ENCODE results near the gene TBX21.

DNA sequence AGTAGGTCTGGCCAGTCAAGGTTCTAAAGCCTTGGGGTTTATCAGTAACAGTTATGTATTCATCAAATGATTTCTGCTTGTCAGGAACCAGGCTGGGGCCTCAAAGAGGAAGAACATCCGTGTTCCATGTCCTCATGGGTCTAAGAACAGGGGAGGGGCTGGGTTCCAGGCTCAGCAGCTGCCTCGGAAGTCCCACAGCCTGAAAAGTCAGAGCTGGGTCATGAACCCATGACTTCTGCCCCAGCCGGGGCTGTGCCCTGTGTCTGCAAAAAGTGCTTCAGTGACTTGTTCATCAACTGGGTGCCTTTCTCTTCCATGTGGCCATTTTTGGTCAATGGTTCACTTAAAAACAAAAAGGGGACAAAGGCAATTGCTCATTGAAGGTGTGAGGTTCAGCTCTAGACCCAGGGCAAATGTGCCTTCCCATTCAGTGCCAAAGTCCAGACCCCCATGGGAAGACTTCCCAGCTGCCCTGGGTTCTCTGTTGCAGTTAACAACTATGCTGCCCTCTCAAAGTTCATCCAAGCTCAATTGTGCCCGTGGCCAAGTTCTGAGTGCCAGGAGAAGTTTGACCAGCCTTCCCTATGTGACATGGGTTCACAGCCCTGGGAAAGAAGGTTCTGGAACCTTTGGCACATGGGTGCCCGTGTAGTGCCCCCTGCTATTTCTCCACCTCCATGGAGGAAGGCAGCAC is 20.6 kb upstream of the TBX21 start:
- TF ChIP-seq, protein P1, sequence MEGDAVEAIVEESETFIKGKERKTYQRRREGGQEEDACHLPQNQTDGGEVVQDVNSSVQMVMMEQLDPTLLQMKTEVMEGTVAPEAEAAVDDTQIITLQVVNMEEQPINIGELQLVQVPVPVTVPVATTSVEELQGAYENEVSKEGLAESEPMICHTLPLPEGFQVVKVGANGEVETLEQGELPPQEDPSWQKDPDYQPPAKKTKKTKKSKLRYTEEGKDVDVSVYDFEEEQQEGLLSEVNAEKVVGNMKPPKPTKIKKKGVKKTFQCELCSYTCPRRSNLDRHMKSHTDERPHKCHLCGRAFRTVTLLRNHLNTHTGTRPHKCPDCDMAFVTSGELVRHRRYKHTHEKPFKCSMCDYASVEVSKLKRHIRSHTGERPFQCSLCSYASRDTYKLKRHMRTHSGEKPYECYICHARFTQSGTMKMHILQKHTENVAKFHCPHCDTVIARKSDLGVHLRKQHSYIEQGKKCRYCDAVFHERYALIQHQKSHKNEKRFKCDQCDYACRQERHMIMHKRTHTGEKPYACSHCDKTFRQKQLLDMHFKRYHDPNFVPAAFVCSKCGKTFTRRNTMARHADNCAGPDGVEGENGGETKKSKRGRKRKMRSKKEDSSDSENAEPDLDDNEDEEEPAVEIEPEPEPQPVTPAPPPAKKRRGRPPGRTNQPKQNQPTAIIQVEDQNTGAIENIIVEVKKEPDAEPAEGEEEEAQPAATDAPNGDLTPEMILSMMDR (conservative IDR thresholded peaks at IDR 0.05; ENCODE audit: low read depth in 2 of 2): no peak
- TF ChIP-seq CREB1 (CRISPR knock-in tag; IDR thresholded peaks at IDR 0.05; ENCODE audit: low read depth) (no peak), EZH2 (IDR thresholded peaks at IDR 0.05; ENCODE audit: low read depth, unreplicated experiment) (no peak), EZH2phosphoT487 (IDR thresholded peaks at IDR 0.05; ENCODE audit: unreplicated experiment) (no peak), POLR2AphosphoS5 (IDR thresholded peaks at IDR 0.05; ENCODE audit: low read depth) (no peak), JUNB (IDR thresholded peaks at IDR 0.05; ENCODE audit: unreplicated experiment) (no peak), NANOG (IDR thresholded peaks at IDR 0.05; ENCODE audit: borderline replicate concordance) (no peak), ZNF114 (CRISPR knock-in tag; IDR thresholded peaks at IDR 0.05) (no peak)
- TF ChIP-seq, protein P2, sequence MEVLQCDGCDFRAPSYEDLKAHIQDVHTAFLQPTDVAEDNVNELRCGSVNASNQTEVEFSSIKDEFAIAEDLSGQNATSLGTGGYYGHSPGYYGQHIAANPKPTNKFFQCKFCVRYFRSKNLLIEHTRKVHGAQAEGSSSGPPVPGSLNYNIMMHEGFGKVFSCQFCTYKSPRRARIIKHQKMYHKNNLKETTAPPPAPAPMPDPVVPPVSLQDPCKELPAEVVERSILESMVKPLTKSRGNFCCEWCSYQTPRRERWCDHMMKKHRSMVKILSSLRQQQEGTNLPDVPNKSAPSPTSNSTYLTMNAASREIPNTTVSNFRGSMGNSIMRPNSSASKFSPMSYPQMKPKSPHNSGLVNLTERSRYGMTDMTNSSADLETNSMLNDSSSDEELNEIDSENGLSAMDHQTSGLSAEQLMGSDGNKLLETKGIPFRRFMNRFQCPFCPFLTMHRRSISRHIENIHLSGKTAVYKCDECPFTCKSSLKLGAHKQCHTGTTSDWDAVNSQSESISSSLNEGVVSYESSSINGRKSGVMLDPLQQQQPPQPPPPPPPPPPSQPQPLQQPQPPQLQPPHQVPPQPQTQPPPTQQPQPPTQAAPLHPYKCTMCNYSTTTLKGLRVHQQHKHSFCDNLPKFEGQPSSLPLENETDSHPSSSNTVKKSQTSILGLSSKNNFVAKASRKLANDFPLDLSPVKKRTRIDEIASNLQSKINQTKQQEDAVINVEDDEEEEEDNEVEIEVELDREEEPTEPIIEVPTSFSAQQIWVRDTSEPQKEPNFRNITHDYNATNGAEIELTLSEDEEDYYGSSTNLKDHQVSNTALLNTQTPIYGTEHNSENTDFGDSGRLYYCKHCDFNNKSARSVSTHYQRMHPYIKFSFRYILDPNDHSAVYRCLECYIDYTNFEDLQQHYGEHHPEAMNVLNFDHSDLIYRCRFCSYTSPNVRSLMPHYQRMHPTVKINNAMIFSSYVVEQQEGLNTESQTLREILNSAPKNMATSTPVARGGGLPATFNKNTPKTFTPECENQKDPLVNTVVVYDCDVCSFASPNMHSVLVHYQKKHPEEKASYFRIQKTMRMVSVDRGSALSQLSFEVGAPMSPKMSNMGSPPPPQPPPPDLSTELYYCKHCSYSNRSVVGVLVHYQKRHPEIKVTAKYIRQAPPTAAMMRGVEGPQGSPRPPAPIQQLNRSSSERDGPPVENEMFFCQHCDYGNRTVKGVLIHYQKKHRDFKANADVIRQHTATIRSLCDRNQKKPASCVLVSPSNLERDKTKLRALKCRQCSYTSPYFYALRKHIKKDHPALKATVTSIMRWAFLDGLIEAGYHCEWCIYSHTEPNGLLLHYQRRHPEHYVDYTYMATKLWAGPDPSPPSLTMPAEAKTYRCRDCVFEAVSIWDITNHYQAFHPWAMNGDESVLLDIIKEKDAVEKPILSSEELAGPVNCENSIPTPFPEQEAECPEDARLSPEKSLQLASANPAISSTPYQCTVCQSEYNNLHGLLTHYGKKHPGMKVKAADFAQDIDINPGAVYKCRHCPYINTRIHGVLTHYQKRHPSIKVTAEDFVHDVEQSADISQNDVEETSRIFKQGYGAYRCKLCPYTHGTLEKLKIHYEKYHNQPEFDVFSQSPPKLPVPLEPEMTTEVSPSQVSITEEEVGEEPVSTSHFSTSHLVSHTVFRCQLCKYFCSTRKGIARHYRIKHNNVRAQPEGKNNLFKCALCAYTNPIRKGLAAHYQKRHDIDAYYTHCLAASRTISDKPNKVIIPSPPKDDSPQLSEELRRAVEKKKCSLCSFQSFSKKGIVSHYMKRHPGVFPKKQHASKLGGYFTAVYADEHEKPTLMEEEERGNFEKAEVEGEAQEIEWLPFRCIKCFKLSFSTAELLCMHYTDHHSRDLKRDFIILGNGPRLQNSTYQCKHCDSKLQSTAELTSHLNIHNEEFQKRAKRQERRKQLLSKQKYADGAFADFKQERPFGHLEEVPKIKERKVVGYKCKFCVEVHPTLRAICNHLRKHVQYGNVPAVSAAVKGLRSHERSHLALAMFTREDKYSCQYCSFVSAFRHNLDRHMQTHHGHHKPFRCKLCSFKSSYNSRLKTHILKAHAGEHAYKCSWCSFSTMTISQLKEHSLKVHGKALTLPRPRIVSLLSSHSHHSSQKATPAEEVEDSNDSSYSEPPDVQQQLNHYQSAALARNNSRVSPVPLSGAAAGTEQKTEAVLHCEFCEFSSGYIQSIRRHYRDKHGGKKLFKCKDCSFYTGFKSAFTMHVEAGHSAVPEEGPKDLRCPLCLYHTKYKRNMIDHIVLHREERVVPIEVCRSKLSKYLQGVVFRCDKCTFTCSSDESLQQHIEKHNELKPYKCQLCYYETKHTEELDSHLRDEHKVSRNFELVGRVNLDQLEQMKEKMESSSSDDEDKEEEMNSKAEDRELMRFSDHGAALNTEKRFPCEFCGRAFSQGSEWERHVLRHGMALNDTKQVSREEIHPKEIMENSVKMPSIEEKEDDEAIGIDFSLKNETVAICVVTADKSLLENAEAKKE (CRISPR knock-in tag; IDR thresholded peaks at IDR 0.05): no peak
- TF ChIP-seq, protein P3, sequence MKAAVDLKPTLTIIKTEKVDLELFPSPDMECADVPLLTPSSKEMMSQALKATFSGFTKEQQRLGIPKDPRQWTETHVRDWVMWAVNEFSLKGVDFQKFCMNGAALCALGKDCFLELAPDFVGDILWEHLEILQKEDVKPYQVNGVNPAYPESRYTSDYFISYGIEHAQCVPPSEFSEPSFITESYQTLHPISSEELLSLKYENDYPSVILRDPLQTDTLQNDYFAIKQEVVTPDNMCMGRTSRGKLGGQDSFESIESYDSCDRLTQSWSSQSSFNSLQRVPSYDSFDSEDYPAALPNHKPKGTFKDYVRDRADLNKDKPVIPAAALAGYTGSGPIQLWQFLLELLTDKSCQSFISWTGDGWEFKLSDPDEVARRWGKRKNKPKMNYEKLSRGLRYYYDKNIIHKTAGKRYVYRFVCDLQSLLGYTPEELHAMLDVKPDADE (IDR thresholded peaks at IDR 0.05): no peak
- TF ChIP-seq, protein P4, sequence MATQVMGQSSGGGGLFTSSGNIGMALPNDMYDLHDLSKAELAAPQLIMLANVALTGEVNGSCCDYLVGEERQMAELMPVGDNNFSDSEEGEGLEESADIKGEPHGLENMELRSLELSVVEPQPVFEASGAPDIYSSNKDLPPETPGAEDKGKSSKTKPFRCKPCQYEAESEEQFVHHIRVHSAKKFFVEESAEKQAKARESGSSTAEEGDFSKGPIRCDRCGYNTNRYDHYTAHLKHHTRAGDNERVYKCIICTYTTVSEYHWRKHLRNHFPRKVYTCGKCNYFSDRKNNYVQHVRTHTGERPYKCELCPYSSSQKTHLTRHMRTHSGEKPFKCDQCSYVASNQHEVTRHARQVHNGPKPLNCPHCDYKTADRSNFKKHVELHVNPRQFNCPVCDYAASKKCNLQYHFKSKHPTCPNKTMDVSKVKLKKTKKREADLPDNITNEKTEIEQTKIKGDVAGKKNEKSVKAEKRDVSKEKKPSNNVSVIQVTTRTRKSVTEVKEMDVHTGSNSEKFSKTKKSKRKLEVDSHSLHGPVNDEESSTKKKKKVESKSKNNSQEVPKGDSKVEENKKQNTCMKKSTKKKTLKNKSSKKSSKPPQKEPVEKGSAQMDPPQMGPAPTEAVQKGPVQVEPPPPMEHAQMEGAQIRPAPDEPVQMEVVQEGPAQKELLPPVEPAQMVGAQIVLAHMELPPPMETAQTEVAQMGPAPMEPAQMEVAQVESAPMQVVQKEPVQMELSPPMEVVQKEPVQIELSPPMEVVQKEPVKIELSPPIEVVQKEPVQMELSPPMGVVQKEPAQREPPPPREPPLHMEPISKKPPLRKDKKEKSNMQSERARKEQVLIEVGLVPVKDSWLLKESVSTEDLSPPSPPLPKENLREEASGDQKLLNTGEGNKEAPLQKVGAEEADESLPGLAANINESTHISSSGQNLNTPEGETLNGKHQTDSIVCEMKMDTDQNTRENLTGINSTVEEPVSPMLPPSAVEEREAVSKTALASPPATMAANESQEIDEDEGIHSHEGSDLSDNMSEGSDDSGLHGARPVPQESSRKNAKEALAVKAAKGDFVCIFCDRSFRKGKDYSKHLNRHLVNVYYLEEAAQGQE (IDR thresholded peaks at IDR 0.05; ENCODE audit: unreplicated experiment): no peak
